GM12878 (cell line): ENCODE results near the gene CACNA1H.

Experiments used
- ATF3 ChIP-seq: IDR thresholded peaks from 2 replicates; pipeline ENCODE4 v1.6.1; 2011; ENCODE audit warnings: low read depth, mild to moderate bottlenecking, low read length, moderate library complexity, borderline replicate concordance; ENCODE audit errors: extremely low read depth
- BCL3 ChIP-seq: IDR thresholded peaks from 2 replicates; pipeline ENCODE4 v1.6.1; 2011; ENCODE audit warnings: borderline replicate concordance, low read depth, mild to moderate bottlenecking, moderate library complexity, low read length; ENCODE audit not compliant: insufficient read depth, poor library complexity, severe bottlenecking
- CEBPB ChIP-seq, 2 experiments: fragments of 150-350 bp in 1 of 2; IDR thresholded peaks; 2 replicates each; pipeline ENCODE4 v1.6.1; 2012 to 2014; ENCODE audit warnings: low read depth in 2 of 2, low read length in 2 of 2, borderline replicate concordance in 1 of 2, inconsistent platforms in 1 of 2
- CHD1 ChIP-seq: IDR thresholded peaks from 2 replicates; pipeline ENCODE4 v1.6.1; 2012; ENCODE audit warnings: low read depth, low read length, improper control_type of control experiment
- CTCF ChIP-seq, 3 experiments: IDR thresholded peaks in 2 of 3; conservative IDR thresholded peaks in 1 of 3; 2 replicates each; pipeline ENCODE4 v1.5.1; 2011; ENCODE audit warnings: low read depth in 3 of 3, low read length in 3 of 3, mild to moderate bottlenecking in 3 of 3, control low read depth in 2 of 3, moderate library complexity in 2 of 3, inconsistent platforms in 1 of 3, mixed read lengths in 1 of 3; ENCODE audit not compliant: control insufficient read depth in 2 of 3, insufficient read depth in 1 of 3; ENCODE audit errors: extremely low read depth in 1 of 3
- CUX1 ChIP-seq: IDR thresholded peaks from 2 replicates; pipeline ENCODE4 v1.6.1; 2012; ENCODE audit warnings: improper control_type of control experiment, low read depth, low read length; ENCODE audit not compliant: insufficient replicate concordance
- ESRRA ChIP-seq: IDR thresholded peaks from 2 replicates; pipeline ENCODE4 v1.6.1; 2012; ENCODE audit warnings: mild to moderate bottlenecking, low read length, improper control_type of control experiment
- ETV6 ChIP-seq, 2 experiments: fragments of 450-650 bp in 1 of 2; IDR thresholded peaks in 1 of 2; conservative IDR thresholded peaks in 1 of 2; 2 replicates each; pipeline ENCODE4 v1.6.1; 2014; ENCODE audit warnings: antibody characterized with exemption in 1 of 2, borderline replicate concordance in 1 of 2, low read depth in 1 of 2, mild to moderate bottlenecking in 1 of 2, moderate library complexity in 1 of 2
- EZH2 ChIP-seq: IDR thresholded peaks from 2 replicates; pipeline ENCODE4 v1.6.1; 2012; ENCODE audit warnings: low read depth, mild to moderate bottlenecking, control low read depth, inconsistent platforms, low read length, borderline replicate concordance; ENCODE audit not compliant: control insufficient read depth
- JUND ChIP-seq: IDR thresholded peaks from 2 replicates; pipeline ENCODE4 v1.6.1; 2012; ENCODE audit warnings: low read depth, mild to moderate bottlenecking, low read length, improper control_type of control experiment, moderate library complexity
- POLR2AphosphoS5 ChIP-seq: IDR thresholded peaks from 2 replicates; pipeline ENCODE4 v1.6.1; 2011; ENCODE audit warnings: mild to moderate bottlenecking, low read length, inconsistent platforms
- SMAD1 ChIP-seq: fragments of 450-650 bp; IDR thresholded peaks from 2 replicates; pipeline ENCODE4 v1.6.1; 2018; ENCODE audit warnings: mild to moderate bottlenecking, low read depth; ENCODE audit not compliant: partially characterized antibody
- SREBF2 ChIP-seq: IDR thresholded peaks from 2 replicates; pipeline ENCODE4 v1.6.1; 2012; ENCODE audit warnings: mild to moderate bottlenecking, low read length
- TCF7 ChIP-seq: IDR thresholded peaks from 2 replicates; pipeline ENCODE4 v1.6.1; 2014; ENCODE audit warnings: antibody characterized with exemption, borderline replicate concordance

GRCh38 chr16:1117176-1117900, 35.6 kb upstream of the CACNA1H start:
- TF ChIP-seq CUX1, result no peak
- TF ChIP-seq JUND, result no peak
- no peak for TF ChIP-seq EZH2
- no peak for TF ChIP-seq CTCF (IDR thresholded peaks at IDR 0.05 in 2 of 3, conservative IDR thresholded peaks at IDR 0.05 in 1 of 3; ENCODE audit: control insufficient read depth in 2 of 3, extremely low read depth in 1 of 3, insufficient read depth in 1 of 3, low read depth in 3 of 3, low read length in 3 of 3)
- no peak for TF ChIP-seq ETV6 (conservative IDR thresholded peaks at IDR 0.05 in 1 of 2, IDR thresholded peaks at IDR 0.05 in 1 of 2; ENCODE audit: borderline replicate concordance in 1 of 2, low read depth in 1 of 2)
- no peak for TF ChIP-seq SMAD1
- TF ChIP-seq TCF7, result no peak
- TF ChIP-seq CHD1, result no peak
- TF ChIP-seq ESRRA, result no peak
- TF ChIP-seq CEBPB (IDR thresholded peaks at IDR 0.05; ENCODE audit: borderline replicate concordance in 1 of 2, low read depth in 2 of 2, low read length in 2 of 2), result no peak
- no peak for TF ChIP-seq POLR2AphosphoS5
- TF ChIP-seq BCL3, result no peak
- no peak for TF ChIP-seq ATF3
- TF ChIP-seq SREBF2, result no peak
